Activated naive CD8-positive, alpha-beta T cell treated with anti-CD3 and anti-CD28 coated beads, Interleukin-2, amount 10 ng/mL, durations not matched to agents 7 days and 5 days (primary cell): ENCODE results near the gene NLE1. TPM values are rescaled to one million over a fixed set of nuclear protein-coding genes. Genes with fewer than 3 reads are reported as not detected.
"Not testable (repeated sequence)": the region's sequence is repeated elsewhere in the genome, so short reads cannot be mapped to it uniquely, and the experiment has no call there.

Experiments
- ATAC-seq: fragments of 150-1000 bp; cut with Tn5 transposase; one replicate; pipeline ENCODE4 v1.10.0; 2021; ENCODE audit warnings: low read depth, moderate library complexity
- POLR2A ChIA-PET: fragments of 350-600 bp; sonication (Branson Sonifier 250); formaldehyde crosslinking; loops from one replicate; lab custom pipeline; 2021; ENCODE audit warnings: antibody characterized with exemption; lab: Charles Lee
- DNase-seq: peaks from one replicate; pipeline ENCODE4 v3.0.0; 2021
- H3K27ac Mint-ChIP-seq: one replicate; pipeline ENCODE4 v1.8.0; 2022; ENCODE audit warnings: mild to moderate bottlenecking, mixed read lengths
- H3K27me3 Mint-ChIP-seq: one replicate; pipeline ENCODE4 v1.8.0; 2022; ENCODE audit warnings: mild to moderate bottlenecking, moderate library complexity, mixed read lengths
- H3K36me3 Mint-ChIP-seq: one replicate; pipeline ENCODE4 v1.8.0; 2021; ENCODE audit warnings: mild to moderate bottlenecking, mixed read lengths
- H3K4me1 Mint-ChIP-seq: one replicate; pipeline ENCODE4 v1.8.0; 2021; ENCODE audit warnings: mixed read lengths
- H3K4me3 Mint-ChIP-seq: one replicate; pipeline ENCODE4 v1.8.0; 2022; ENCODE audit warnings: mild to moderate bottlenecking, moderate library complexity, mixed read lengths
- H3K9me3 Mint-ChIP-seq: one replicate; pipeline ENCODE4 v1.8.0; 2021; ENCODE audit warnings: mixed read lengths
- total RNA-seq, 2 experiments: library from RNA; stranded (reverse); gene quantifications; one replicate each; pipeline ENCODE4 v1.2.3, GENCODE V29; 2021

NLE1 gene
- total RNA-seq, 2 experiments from 2014 or later, result 13.4 to 17.4 TPM

DNA sequence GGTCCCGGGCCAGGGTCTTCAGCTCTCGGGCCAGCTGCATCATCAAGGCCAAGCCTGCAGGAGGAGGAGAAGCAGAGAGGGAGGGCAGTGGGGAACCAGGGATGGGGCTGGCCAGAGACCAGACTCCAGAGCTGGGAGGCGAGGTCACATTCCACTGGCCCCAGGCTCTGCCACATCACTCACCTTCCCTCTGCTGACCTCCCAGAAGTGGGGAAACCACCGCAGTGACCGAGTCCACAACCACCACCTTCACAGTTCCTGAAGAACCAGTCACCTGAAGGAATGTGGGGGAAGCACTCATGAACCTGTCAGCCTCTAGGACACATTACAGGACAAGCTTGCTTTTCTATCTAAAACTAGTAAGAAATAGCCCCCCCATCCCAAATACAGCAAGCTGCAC lies 38.8 kb downstream of the NLE1 start:
- H3K9me3 Mint-ChIP-seq, result no peaks in the 10 kb centered on the region
- H3K27me3 Mint-ChIP-seq, result no peaks in the 10 kb centered on the region
- DNase-seq (no peak), ATAC-seq (no peak)
- peaks cover 24% of the 10 kb centered on the region for H3K36me3 Mint-ChIP-seq
- POLR2A ChIA-PET, result no interaction called here
- peaks cover 2% of the 10 kb centered on the region for H3K4me1 Mint-ChIP-seq
- H3K27ac Mint-ChIP-seq, result no peak overlapping the region
- H3K4me3 Mint-ChIP-seq, result no peak overlapping the region

DNA sequence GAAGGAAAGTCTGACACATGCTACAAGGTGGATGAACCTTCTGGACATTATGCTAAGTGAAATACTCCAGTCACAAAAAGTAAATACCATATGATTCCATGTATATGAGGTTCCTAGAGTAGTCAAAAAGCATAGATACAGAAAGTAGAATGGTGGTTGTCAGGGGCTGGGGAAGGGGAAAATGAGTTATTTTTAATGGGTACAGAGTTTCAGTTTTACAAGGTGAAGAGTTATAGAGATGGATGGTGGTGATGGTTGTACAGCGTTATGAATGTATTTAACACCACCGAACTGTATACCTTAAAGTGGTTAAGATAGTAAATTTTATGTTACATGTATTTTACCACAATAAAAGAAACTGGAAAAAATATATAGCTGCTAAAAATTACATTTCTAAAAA lies 40.4 kb downstream of the NLE1 start:
- Mint-ChIP-seq H3K4me1 (peaks cover 2% of the 10 kb centered on the region), H3K9me3 (no peaks in the 10 kb centered on the region), H3K4me3 (no peak overlapping the region), H3K27ac (no peak overlapping the region), H3K27me3 (no peaks in the 10 kb centered on the region), H3K36me3 (peaks cover 26% of the 10 kb centered on the region)
- POLR2A ChIA-PET, result no interaction called here
- ATAC-seq, result no peak
- no peak for DNase-seq

DNA sequence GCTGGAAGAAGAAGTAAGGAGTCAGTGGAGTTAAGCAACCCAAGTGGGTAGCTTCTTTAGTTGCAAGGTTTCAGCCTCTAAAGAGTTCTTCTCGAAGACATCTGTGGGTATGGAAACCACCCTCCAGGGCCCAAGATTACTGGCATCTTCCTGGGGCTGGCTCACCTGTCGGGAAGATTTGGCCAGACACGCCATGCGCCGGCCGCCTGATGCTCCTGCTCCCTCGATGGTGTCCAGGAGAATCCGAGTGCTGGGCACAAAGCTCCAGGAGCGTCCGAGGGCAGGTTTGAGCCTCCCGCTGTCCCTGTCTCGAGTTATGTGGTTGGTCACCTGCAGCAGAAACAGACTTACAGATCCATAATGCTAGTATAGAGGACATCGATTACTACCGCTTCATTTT lies 41.1 kb downstream of the NLE1 start:
- Mint-ChIP-seq H3K27ac (no peak overlapping the region), H3K9me3 (no peaks in the 10 kb centered on the region), H3K36me3 (peaks cover 22% of the 10 kb centered on the region), H3K27me3 (no peaks in the 10 kb centered on the region), H3K4me1 (peaks cover 7% of the 10 kb centered on the region), H3K4me3 (no peak overlapping the region)
- no peak for ATAC-seq
- DNase-seq, result no peak
- POLR2A ChIA-PET, result no interaction called here

DNA sequence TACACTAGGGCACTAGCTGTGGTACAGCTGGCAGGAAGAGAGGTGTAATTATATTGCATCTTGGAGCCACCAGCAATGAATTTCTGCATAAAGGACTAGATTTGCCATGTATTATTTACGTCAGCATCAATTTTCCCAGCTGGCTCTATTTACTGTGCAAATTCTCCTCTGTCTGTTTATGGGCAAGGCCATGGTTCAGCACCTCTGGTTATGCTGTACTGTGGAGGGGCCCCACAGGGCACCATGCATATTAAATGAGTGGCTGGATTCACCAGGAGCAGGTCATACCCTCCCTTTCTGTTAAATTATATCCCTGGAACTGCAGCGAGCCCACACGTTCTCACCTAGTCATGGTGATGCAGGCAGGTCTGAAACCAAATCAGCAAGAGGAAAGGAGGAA lies 42.2 kb downstream of the NLE1 start:
- H3K4me3 Mint-ChIP-seq, result no peak overlapping the region
- POLR2A ChIA-PET, result no interaction called here
- peaks cover 7% of the 10 kb centered on the region for H3K4me1 Mint-ChIP-seq
- no peak for ATAC-seq
- no peaks in the 10 kb centered on the region for H3K27me3 Mint-ChIP-seq
- H3K9me3 Mint-ChIP-seq, result no peaks in the 10 kb centered on the region
- no peak overlapping the region for H3K27ac Mint-ChIP-seq
- DNase-seq, result no peak
- H3K36me3 Mint-ChIP-seq, result peaks cover 21% of the 10 kb centered on the region

DNA sequence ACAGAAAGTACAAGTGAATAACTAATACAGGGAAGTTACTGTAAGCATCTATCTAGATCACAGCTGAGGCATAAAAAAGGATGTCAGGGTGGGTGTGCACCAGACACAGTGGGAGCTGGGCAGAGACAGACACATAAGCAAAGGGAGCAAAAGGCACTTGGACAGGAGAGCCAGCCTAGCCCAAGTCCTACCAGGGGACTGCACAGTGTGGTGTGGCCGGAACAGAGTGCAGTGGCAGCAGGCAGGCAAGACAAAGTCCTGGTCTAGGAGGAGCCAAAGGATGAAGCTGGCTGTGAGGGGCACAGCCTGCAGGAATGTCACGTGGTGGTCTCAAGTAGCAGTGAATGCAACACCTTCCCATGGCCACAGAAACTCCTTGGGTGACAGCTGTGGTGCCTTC lies 44.3 kb downstream of the NLE1 start:
- Mint-ChIP-seq H3K36me3 (peaks cover 15% of the 10 kb centered on the region), H3K9me3 (no peaks in the 10 kb centered on the region), H3K27ac (no peak overlapping the region), H3K4me1 (peaks cover 7% of the 10 kb centered on the region), H3K4me3 (no peak overlapping the region), H3K27me3 (no peaks in the 10 kb centered on the region)
- DNase-seq (no peak), ATAC-seq (no peak)
- POLR2A ChIA-PET, result no interaction called here

DNA sequence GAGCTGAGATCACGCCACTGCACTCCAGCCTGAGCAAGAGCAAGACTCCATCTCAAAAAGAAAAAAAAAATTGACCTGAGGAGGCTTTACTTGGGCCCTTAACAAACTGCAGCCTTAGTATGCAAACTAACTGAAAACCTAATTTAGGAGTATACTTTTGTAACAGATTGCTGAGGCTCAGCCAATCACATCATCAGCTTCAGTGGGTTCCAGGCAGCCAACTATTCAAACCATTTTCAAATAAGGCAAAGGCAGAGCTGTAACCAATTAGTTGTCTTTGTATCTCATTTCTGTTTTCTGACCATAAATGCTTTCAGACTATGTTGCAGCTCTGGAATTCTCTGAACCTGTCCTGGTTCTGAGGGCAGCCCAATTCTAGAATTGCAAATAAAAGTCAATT lies 46.4 kb downstream of the NLE1 start:
- peaks cover 7% of the 10 kb centered on the region for H3K4me1 Mint-ChIP-seq
- no peak overlapping the region for H3K27ac Mint-ChIP-seq
- H3K36me3 Mint-ChIP-seq, result peaks cover 15% of the 10 kb centered on the region
- H3K27me3 Mint-ChIP-seq, result no peaks in the 10 kb centered on the region
- ATAC-seq (no peak), DNase-seq (no peak)
- H3K4me3 Mint-ChIP-seq, result no peak overlapping the region
- POLR2A ChIA-PET, result interaction anchor here (1.7 kb wide), 1 partner anchor 115 kb away, joined by 3 read pairs; no protein-coding TSS in a partner anchor
- no peaks in the 10 kb centered on the region for H3K9me3 Mint-ChIP-seq

DNA sequence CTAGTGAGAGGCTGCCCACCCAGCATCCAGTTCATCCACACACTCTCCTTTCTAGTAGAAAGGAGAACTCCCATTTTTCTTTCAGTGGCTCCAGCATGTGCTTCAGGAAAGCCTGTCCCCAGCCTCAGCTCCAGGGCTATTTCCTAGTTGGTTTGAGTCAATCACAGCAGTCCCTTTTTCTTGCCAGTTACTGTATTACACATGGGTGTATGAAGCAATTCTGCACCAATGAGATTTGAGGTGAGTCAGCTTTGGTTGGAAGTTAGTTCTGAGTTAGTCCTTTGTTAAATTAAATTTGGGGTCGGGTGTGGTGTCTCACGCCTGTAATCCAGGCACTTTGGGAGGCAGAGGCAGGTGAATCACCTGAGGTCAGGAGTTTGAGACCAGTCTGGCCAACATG lies 47.2 kb downstream of the NLE1 start:
- H3K4me1 Mint-ChIP-seq, result peaks cover 9% of the 10 kb centered on the region
- peaks cover 15% of the 10 kb centered on the region for H3K36me3 Mint-ChIP-seq
- H3K27ac Mint-ChIP-seq, result no peak overlapping the region
- no peaks in the 10 kb centered on the region for H3K9me3 Mint-ChIP-seq
- H3K4me3 Mint-ChIP-seq, result no peak overlapping the region
- no peak for DNase-seq
- H3K27me3 Mint-ChIP-seq, result no peaks in the 10 kb centered on the region
- POLR2A ChIA-PET, result interaction anchor here (1.7 kb wide), 1 partner anchor 114 kb away, joined by 3 read pairs; no protein-coding TSS in a partner anchor
- no peak for ATAC-seq

DNA sequence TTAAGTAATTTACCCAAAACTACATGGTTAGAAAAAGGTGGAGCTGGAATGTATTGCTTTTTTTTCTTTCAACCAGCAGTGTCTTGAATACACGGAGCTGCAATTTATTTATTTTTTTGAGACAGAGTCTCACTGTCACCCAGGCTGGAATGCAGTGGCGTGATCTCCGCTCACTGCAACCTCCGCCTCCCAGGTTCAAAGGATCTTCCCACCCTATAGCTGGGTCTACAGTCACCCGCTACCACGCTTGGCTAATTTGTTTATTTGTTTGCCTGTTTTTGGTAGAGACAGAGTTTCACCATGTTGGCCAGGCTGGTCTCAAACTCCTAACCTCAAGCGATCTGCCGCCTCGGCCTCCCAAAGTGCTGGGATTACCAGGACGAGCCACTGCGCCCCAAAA lies 51.4 kb downstream of the NLE1 start:
- not testable (repeated sequence) for ATAC-seq, H3K27me3 Mint-ChIP-seq, H3K9me3 Mint-ChIP-seq, H3K4me3 Mint-ChIP-seq, DNase-seq, H3K36me3 Mint-ChIP-seq, H3K27ac Mint-ChIP-seq
- peaks cover 24% of the 10 kb centered on the region for H3K4me1 Mint-ChIP-seq
- POLR2A ChIA-PET, result interaction anchor here (2.0 to 3.0 kb wide), 2 partner anchors 28 to 108 kb away, joined by 4 to 15 read pairs; partner anchors contain the start of gene RAD51D

DNA sequence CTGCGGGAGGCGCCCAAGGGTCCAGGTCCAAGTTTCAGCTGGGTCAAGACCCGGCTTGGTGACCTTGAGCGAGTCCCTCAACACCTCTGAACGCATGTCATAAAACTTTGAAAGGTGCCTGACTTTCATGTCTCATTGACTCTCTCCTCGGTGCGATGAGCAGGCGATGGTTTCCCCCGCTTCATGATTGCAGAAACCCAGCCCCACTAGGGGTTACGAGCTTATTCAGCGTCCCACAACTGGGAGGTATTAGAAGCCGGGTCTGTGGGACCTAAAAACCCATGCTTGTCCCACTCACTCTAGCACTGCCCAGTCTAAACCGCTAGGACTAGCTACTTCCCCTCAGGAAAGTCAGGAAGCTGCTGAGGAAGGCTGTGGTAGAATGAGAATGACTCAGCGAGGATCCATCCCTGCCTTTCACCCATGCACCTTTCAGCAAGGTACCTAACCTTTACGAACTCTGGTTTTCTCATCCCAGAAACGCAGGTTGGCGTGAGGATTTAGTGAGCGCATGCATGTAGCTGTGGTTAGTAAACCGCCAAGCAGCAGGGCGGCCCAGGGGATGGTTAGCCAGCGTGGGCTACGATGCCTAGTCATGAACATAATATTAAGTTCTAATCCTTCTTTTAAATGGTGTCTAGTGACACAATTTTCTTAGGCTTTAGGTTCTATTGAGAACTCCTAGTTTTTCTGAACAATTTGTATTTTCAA lies 52.4 kb downstream of the NLE1 start:
- no peaks in the 10 kb centered on the region for H3K27me3 Mint-ChIP-seq
- POLR2A ChIA-PET, result interaction anchor here (0.7 to 3.0 kb wide), 13 partner anchors 10 to 151 kb away, joined by 3 to 15 read pairs (median 4); partner anchors contain the start of genes CCT6B, LIG3, RAD51D and RFFL
- DNase-seq (no peak), ATAC-seq (peak; percentile 48)
- no peaks in the 10 kb centered on the region for H3K9me3 Mint-ChIP-seq
- peaks cover 24% of the 10 kb centered on the region for H3K4me1 Mint-ChIP-seq
- H3K27ac Mint-ChIP-seq, result peak overlapping the region; percentile 91
- peaks cover 2% of the 10 kb centered on the region for H3K36me3 Mint-ChIP-seq
- peak overlapping the region; percentile 83 for H3K4me3 Mint-ChIP-seq

DNA sequence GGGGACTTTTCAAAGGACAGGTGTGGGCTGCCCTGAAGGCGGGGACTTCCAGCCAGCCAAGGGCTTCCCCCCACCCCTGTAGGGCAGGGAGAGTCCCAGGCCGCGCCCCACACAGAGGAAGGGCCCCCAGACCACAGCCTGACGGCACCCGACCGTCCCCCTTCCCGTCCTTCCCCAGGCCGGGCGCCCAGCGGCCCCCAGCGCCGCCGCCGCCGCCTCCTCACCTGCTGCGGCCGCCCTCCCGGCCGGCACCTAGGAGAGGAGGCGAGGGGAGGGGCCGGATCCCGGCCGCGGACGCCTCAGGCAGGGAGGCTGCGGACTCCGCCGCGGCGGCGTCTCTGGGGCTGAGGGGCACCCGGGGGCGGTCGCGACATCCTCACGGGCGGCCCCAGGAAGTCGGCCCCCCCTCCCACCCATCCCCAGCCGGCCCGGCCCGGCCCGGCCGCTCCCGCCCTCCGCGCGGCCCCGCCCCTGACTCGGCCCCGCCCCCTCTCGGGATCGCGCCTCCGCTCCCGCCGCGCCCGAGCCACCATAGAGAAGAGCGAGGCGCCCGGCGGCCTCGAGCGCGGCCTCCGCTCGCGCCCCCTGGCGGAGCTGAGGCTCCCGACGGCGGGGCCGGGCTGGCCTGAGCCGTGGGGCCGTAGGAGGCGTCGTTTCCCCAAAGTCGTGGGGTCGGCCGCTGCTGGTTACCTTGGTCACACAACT lies 53.1 kb downstream of the NLE1 start:
- Mint-ChIP-seq H3K4me3 (peak overlapping the region; percentile 85), H3K9me3 (no peaks in the 10 kb centered on the region), H3K27ac (peak overlapping the region; percentile 91), H3K27me3 (no peaks in the 10 kb centered on the region), H3K36me3 (peaks cover 2% of the 10 kb centered on the region), H3K4me1 (peaks cover 24% of the 10 kb centered on the region)
- peak; percentile 98 for DNase-seq
- POLR2A ChIA-PET, result interaction anchor here (0.8 to 3.0 kb wide), 12 partner anchors 9 to 152 kb away, joined by 3 to 15 read pairs (median 4); partner anchors contain the start of genes CCT6B, LIG3, RAD51D and RFFL
- ATAC-seq, result peak; percentile 85

DNA sequence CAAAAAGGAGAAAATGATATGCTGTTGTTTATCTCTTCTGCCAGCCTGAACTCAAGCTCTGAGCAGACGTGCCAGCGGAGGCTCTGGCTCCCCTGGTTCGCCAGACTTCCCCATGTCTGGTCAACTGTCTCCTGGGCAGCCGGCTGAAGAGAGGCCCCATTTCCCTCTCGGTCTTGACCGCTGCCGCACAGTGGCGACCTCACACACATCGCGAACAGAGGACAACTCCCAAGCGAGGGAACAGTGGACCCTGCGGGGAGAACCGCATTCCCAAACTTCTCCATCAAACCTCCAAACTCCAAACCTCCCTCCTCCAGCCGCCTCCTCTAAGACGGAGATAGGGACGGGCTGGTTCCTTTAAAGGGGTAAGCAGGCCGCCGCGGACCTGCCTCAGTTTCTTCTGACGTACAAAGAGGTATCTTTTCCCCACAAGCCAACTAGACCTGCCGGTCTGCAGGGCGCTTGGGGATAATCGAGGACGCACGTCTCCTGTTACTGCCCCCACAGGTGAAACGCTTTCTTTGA lies 53.7 kb downstream of the NLE1 start:
- ATAC-seq (no peak), DNase-seq (no peak)
- H3K27ac Mint-ChIP-seq, result peak overlapping the region; percentile 83
- H3K9me3 Mint-ChIP-seq, result no peaks in the 10 kb centered on the region
- H3K27me3 Mint-ChIP-seq, result no peaks in the 10 kb centered on the region
- POLR2A ChIA-PET, result interaction anchor here (0.6 to 0.8 kb wide), 2 partner anchors 65 to 106 kb away, joined by 3 to 4 read pairs; no protein-coding TSS in a partner anchor
- H3K4me3 Mint-ChIP-seq, result peak overlapping the region; percentile 85
- H3K36me3 Mint-ChIP-seq, result peaks cover 2% of the 10 kb centered on the region
- H3K4me1 Mint-ChIP-seq, result peaks cover 24% of the 10 kb centered on the region

DNA sequence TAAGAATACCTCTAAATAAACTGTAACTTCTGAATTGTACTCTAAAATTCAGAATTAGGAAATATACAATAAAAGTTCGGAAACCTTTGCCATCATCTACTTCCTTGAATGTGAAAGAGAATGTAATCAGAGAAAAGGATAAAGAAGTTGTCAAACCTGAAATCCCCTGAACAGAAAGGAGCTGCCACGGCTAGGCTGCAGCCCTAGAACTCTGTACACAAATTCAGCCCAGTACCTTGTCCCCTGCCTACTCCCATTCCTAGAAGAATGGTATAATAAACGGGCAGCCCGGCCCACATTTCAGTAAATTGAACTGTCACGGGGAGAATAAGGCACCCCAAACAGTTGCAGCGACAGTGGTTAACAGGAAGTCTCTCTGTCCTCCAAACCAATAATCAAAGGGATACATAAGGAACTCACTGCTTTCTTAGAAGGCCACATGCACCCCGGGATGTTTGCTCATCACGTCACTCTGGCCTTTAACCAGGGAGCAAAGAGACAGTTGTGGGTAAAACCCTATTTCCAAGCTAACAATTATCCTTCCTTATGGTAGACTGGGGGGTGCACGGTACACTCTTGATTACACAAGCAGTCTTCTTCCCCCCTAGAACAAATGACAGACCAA lies 54.3 kb downstream of the NLE1 start:
- H3K9me3 Mint-ChIP-seq, result no peaks in the 10 kb centered on the region
- POLR2A ChIA-PET, result interaction anchor here (0.6 to 1.3 kb wide), 3 partner anchors 31 to 105 kb away, joined by 3 to 4 read pairs (median 3); no protein-coding TSS in a partner anchor
- H3K4me3 Mint-ChIP-seq, result peak overlapping the region; percentile 85
- no peaks in the 10 kb centered on the region for H3K27me3 Mint-ChIP-seq
- H3K27ac Mint-ChIP-seq, result peak overlapping the region; percentile 83
- peaks cover 2% of the 10 kb centered on the region for H3K36me3 Mint-ChIP-seq
- H3K4me1 Mint-ChIP-seq, result peaks cover 25% of the 10 kb centered on the region
- ATAC-seq (no peak), DNase-seq (peak; percentile 35)
